HCT116 (cell line): ENCODE results near the gene PITPNC1.

ENCODE experiments used
- EZH2phosphoT487 ChIP-seq: fragments of 200-600 bp; IDR thresholded peaks from 2 replicates; pipeline ENCODE4 v1.6.1; 2018; ENCODE audit warnings: antibody characterized with exemption, borderline replicate concordance
- MAX ChIP-seq: IDR thresholded peaks from 2 replicates; pipeline ENCODE4 v1.6.1; 2012
- SRF ChIP-seq: IDR thresholded peaks from 2 replicates; pipeline ENCODE4 v1.6.1; 2012; ENCODE audit warnings: low read depth
- TF ChIP-seq, protein P1 (sequence below), 3 experiments: fragments of 200-600 bp in 1 of 3; sonication (generic) in 1 of 3; IDR thresholded peaks in 2 of 3; conservative IDR thresholded peaks in 1 of 3; 2 replicates each; pipeline ENCODE4 v1.5.1; 2012 to 2017; ENCODE audit warnings: low read depth in 2 of 3, low read length in 2 of 3, antibody characterized with exemption in 1 of 3, borderline replicate concordance in 1 of 3, control low read depth in 1 of 3, mild to moderate bottlenecking in 1 of 3, mixed read lengths in 1 of 3, mixed run types in 1 of 3, moderate library complexity in 1 of 3; ENCODE audit not compliant: insufficient read depth in 1 of 3

GRCh38 chr17:67403483-67403882 lies 26.4 kb downstream of the PITPNC1 start:
- TF ChIP-seq MAX, result no peak
- TF ChIP-seq, protein P1, sequence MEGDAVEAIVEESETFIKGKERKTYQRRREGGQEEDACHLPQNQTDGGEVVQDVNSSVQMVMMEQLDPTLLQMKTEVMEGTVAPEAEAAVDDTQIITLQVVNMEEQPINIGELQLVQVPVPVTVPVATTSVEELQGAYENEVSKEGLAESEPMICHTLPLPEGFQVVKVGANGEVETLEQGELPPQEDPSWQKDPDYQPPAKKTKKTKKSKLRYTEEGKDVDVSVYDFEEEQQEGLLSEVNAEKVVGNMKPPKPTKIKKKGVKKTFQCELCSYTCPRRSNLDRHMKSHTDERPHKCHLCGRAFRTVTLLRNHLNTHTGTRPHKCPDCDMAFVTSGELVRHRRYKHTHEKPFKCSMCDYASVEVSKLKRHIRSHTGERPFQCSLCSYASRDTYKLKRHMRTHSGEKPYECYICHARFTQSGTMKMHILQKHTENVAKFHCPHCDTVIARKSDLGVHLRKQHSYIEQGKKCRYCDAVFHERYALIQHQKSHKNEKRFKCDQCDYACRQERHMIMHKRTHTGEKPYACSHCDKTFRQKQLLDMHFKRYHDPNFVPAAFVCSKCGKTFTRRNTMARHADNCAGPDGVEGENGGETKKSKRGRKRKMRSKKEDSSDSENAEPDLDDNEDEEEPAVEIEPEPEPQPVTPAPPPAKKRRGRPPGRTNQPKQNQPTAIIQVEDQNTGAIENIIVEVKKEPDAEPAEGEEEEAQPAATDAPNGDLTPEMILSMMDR (IDR thresholded peaks at IDR 0.05 in 2 of 3, conservative IDR thresholded peaks at IDR 0.05 in 1 of 3; ENCODE audit: borderline replicate concordance in 1 of 3, insufficient read depth in 1 of 3, low read depth in 2 of 3, low read length in 2 of 3), result no peak
- TF ChIP-seq EZH2phosphoT487, result no peak
- TF ChIP-seq SRF, result no peak
